ENCODE data around the gene STYK1.

STYK1 gene

DNA sequence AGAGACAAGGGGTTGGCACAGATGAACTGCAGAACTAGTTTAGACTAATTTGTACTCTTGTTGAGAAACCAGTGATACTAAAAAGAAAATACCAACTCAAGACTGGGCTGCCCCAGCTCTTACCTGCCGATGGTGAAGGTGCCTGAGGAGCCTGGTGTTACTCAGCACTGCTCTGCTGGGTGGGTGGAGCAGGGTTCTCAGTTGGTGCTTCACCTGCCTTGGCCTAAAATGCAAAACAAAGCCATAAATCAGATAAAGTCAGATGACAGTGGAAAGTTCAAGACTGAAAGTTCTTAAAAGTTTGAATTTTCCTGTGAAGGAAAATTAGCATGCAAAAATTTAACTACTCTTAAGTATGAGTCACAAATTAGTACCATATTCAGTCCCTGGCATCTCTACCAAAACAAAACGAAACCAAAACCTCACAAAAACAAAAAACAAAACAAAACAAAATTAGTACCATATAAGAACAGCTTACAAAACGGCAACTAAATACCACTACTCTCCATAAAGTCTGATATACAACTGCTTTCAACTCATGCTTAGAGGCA, 27.4 kb upstream of the STYK1 start:
- H2BK120ac ChIP-seq (ENCODE audit: low read depth, low read length), result no peak overlapping the region
- no peaks in the 10 kb centered on the region for H3K4me1 ChIP-seq (ENCODE audit: control insufficient read depth, insufficient read depth, low read depth, low read length)
- no peak overlapping the region for H2BK15ac ChIP-seq (ENCODE audit: low read depth, poor library complexity, severe bottlenecking)
- no peak overlapping the region for H3K23ac ChIP-seq (ENCODE audit: low read length in 2 of 2)
- no peaks in the 10 kb centered on the region for H3K9me3 ChIP-seq (ENCODE audit: control insufficient read depth, low read length)
- H3K27ac ChIP-seq (ENCODE audit: low read length, poor library complexity, severe bottlenecking), result no peak overlapping the region
- H3K4me2 ChIP-seq (ENCODE audit: low read length, poor library complexity, severe bottlenecking), result no peak overlapping the region
- H3K4me3 ChIP-seq (ENCODE audit: insufficient read depth in 1 of 2, low read depth in 1 of 2, low read length in 2 of 2), result peak overlapping the region in 1 of 2 experiments; percentile 64
- no peaks in the 10 kb centered on the region for H3K27me3 ChIP-seq (ENCODE audit: control insufficient read depth in 1 of 2, insufficient read depth in 1 of 2, low read length in 2 of 2)
- H4K8ac ChIP-seq (ENCODE audit: low read length), result no peak overlapping the region
- 93% methylated on average over 3 of the region's 3 CpGs for WGBS
- H2BK12ac ChIP-seq (ENCODE audit: low read length in 2 of 2), result no peak overlapping the region
- H4K91ac ChIP-seq (ENCODE audit: low read length), result no peak overlapping the region
- no peak overlapping the region for H2AK5ac ChIP-seq (ENCODE audit: low read length, severe bottlenecking)
- H3K9ac ChIP-seq (ENCODE audit: low read length), result peak overlapping the region; percentile 82
- peaks cover 12 to 98% of the 10 kb centered on the region in 2 experiments for H3K36me3 ChIP-seq (ENCODE audit: control insufficient read depth in 1 of 2, insufficient read depth in 2 of 2, low read depth in 1 of 2, low read length in 2 of 2)
- H2AFZ ChIP-seq (ENCODE audit: low read depth, low read length), result no peak overlapping the region
- peaks cover 9% of the 10 kb centered on the region for H3K79me1 ChIP-seq (replicated peaks; ENCODE audit: low read length, poor library complexity, severe bottlenecking)
- no peak overlapping the region for H3K14ac ChIP-seq (ENCODE audit: low read length in 2 of 2)
- no peak for DNase-seq
- H3K18ac ChIP-seq (ENCODE audit: low read depth in 1 of 2, low read length in 2 of 2), result no peak overlapping the region
- H3K4ac ChIP-seq (ENCODE audit: low read depth in 1 of 2, low read length in 2 of 2), result no peak overlapping the region
- no peak overlapping the region for H2BK5ac ChIP-seq (ENCODE audit: low read depth, low read length, poor library complexity, severe bottlenecking)

DNA sequence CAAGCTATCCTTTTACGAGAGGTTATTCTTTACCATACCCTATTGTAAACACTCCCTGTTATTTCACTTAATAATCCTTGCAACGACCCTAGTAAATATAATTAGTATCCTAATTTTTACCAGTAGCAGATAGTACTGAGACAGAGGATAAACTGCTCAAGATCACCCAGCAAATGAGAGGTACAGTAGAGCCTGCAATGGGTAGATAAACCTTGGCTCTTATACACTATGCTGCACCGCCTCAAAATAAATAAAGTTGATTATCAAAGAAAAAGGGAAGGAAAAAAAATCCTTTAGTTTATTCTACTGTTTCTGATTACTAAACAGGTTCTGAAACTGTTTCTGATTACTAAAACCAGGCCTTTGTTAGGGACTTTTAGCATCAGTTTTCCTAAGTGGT, 26.7 kb upstream of the STYK1 start:
- H3K14ac ChIP-seq (ENCODE audit: low read length in 2 of 2), result no peak overlapping the region
- no peaks in the 10 kb centered on the region for H3K9me3 ChIP-seq (ENCODE audit: control insufficient read depth, low read length)
- no peak overlapping the region for H2BK12ac ChIP-seq (ENCODE audit: low read length in 2 of 2)
- H3K4me1 ChIP-seq (ENCODE audit: control insufficient read depth, insufficient read depth, low read depth, low read length), result no peaks in the 10 kb centered on the region
- no peak for DNase-seq
- no peak overlapping the region for H3K4me2 ChIP-seq (ENCODE audit: low read length, poor library complexity, severe bottlenecking)
- no peak overlapping the region for H2AFZ ChIP-seq (ENCODE audit: low read depth, low read length)
- H4K91ac ChIP-seq (ENCODE audit: low read length), result no peak overlapping the region
- H4K8ac ChIP-seq (ENCODE audit: low read length), result no peak overlapping the region
- H3K18ac ChIP-seq (ENCODE audit: low read depth in 1 of 2, low read length in 2 of 2), result no peak overlapping the region
- H3K36me3 ChIP-seq (ENCODE audit: control insufficient read depth in 1 of 2, insufficient read depth in 2 of 2, low read depth in 1 of 2, low read length in 2 of 2), result peaks cover 16 to 98% of the 10 kb centered on the region in 2 experiments
- no peak overlapping the region for H3K4ac ChIP-seq (ENCODE audit: low read depth in 1 of 2, low read length in 2 of 2)
- no peak overlapping the region for H2BK15ac ChIP-seq (ENCODE audit: low read depth, poor library complexity, severe bottlenecking)
- H3K27me3 ChIP-seq (ENCODE audit: control insufficient read depth in 1 of 2, insufficient read depth in 1 of 2, low read length in 2 of 2), result no peaks in the 10 kb centered on the region
- H2BK120ac ChIP-seq (ENCODE audit: low read depth, low read length), result no peak overlapping the region
- no peak overlapping the region for H3K23ac ChIP-seq (ENCODE audit: low read length in 2 of 2)
- H3K27ac ChIP-seq (ENCODE audit: low read length, poor library complexity, severe bottlenecking), result no peak overlapping the region
- no CpG with 5 or more reads among the region's 3 CpGs for WGBS
- no peak overlapping the region for H3K4me3 ChIP-seq (ENCODE audit: insufficient read depth in 1 of 2, low read depth in 1 of 2, low read length in 2 of 2)
- peak overlapping the region; percentile 82 for H3K9ac ChIP-seq (ENCODE audit: low read length)
- H2BK5ac ChIP-seq (ENCODE audit: low read depth, low read length, poor library complexity, severe bottlenecking), result no peak overlapping the region
- no peak overlapping the region for H2AK5ac ChIP-seq (ENCODE audit: low read length, severe bottlenecking)
- H3K79me1 ChIP-seq (replicated peaks; ENCODE audit: low read length, poor library complexity, severe bottlenecking), result peaks cover 8% of the 10 kb centered on the region

DNA sequence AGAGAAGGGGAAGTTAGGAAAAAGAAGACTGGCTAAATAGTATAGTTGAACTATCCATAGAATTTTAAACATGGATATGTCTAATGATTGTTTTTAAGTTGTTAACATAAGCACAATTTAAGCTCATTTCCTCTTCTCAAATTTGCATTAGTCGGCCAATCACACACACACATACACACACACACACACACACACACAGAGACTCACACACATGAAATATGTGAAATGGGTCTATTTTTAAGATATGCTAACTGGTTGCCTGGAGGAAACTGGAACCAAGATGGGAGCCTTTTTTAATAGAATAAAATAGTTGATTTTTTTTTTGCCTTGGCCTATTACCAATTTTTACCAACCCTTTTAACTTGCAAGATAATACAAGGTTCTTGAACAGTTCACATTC, 24.0 kb upstream of the STYK1 start:
- H2AK5ac ChIP-seq (ENCODE audit: low read length, severe bottlenecking), result no peak overlapping the region
- DNase-seq, result no peak
- H3K9ac ChIP-seq (ENCODE audit: low read length), result no peak overlapping the region
- no peak overlapping the region for H2BK15ac ChIP-seq (ENCODE audit: low read depth, poor library complexity, severe bottlenecking)
- H3K36me3 ChIP-seq (ENCODE audit: control insufficient read depth in 1 of 2, insufficient read depth in 2 of 2, low read depth in 1 of 2, low read length in 2 of 2), result peaks cover 16 to 91% of the 10 kb centered on the region in 2 experiments
- H3K14ac ChIP-seq (ENCODE audit: low read length in 2 of 2), result no peak overlapping the region
- no peaks in the 10 kb centered on the region for H3K9me3 ChIP-seq (ENCODE audit: control insufficient read depth, low read length)
- H3K79me1 ChIP-seq (replicated peaks; ENCODE audit: low read length, poor library complexity, severe bottlenecking), result peaks cover 6% of the 10 kb centered on the region
- H2BK5ac ChIP-seq (ENCODE audit: low read depth, low read length, poor library complexity, severe bottlenecking), result no peak overlapping the region
- no peak overlapping the region for H3K4me3 ChIP-seq (ENCODE audit: insufficient read depth in 1 of 2, low read depth in 1 of 2, low read length in 2 of 2)
- H3K18ac ChIP-seq (ENCODE audit: low read depth in 1 of 2, low read length in 2 of 2), result no peak overlapping the region
- H2AFZ ChIP-seq (ENCODE audit: low read depth, low read length), result no peak overlapping the region
- no peak overlapping the region for H2BK12ac ChIP-seq (ENCODE audit: low read length in 2 of 2)
- H2BK120ac ChIP-seq (ENCODE audit: low read depth, low read length), result no peak overlapping the region
- H3K4me2 ChIP-seq (ENCODE audit: low read length, poor library complexity, severe bottlenecking), result no peak overlapping the region
- H3K4ac ChIP-seq (ENCODE audit: low read depth in 1 of 2, low read length in 2 of 2), result no peak overlapping the region
- H3K27me3 ChIP-seq (ENCODE audit: control insufficient read depth in 1 of 2, insufficient read depth in 1 of 2, low read length in 2 of 2), result no peaks in the 10 kb centered on the region
- no CpG with 5 or more reads among the region's 1 CpG for WGBS
- no peak overlapping the region for H4K8ac ChIP-seq (ENCODE audit: low read length)
- H3K27ac ChIP-seq (ENCODE audit: low read length, poor library complexity, severe bottlenecking), result no peak overlapping the region
- no peaks in the 10 kb centered on the region for H3K4me1 ChIP-seq (ENCODE audit: control insufficient read depth, insufficient read depth, low read depth, low read length)
- H3K23ac ChIP-seq (ENCODE audit: low read length in 2 of 2), result no peak overlapping the region
- H4K91ac ChIP-seq (ENCODE audit: low read length), result no peak overlapping the region

DNA sequence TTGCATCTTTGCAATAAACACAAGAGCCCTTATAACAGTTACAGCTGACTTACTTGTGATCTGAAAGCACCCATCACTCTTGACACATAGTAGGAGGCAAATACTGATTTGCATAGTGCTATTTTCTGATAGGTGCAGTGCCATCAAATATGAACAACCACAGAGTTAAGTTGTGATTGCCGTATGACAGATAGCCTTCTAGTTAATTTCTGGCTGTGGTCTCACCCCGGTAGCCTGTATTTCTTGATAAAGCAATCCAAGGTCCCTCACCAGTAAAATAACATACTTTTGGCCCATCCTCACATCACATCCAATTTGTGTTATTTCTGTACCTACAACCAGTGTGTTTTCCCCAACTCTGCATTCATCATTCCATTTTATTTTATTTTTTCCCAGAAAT, 23.3 kb upstream of the STYK1 start:
- no peak overlapping the region for H2AFZ ChIP-seq (ENCODE audit: low read depth, low read length)
- no peaks in the 10 kb centered on the region for H3K27me3 ChIP-seq (ENCODE audit: control insufficient read depth in 1 of 2, insufficient read depth in 1 of 2, low read length in 2 of 2)
- 100% methylated on average over 2 of the region's 2 CpGs for WGBS
- no peak overlapping the region for H3K23ac ChIP-seq (ENCODE audit: low read length in 2 of 2)
- H4K8ac ChIP-seq (ENCODE audit: low read length), result no peak overlapping the region
- peaks cover 6% of the 10 kb centered on the region for H3K79me1 ChIP-seq (replicated peaks; ENCODE audit: low read length, poor library complexity, severe bottlenecking)
- no peak overlapping the region for H2BK15ac ChIP-seq (ENCODE audit: low read depth, poor library complexity, severe bottlenecking)
- H4K91ac ChIP-seq (ENCODE audit: low read length), result no peak overlapping the region
- no peak overlapping the region for H3K4me2 ChIP-seq (ENCODE audit: low read length, poor library complexity, severe bottlenecking)
- H3K14ac ChIP-seq (ENCODE audit: low read length in 2 of 2), result no peak overlapping the region
- H2BK5ac ChIP-seq (ENCODE audit: low read depth, low read length, poor library complexity, severe bottlenecking), result no peak overlapping the region
- H3K36me3 ChIP-seq (ENCODE audit: control insufficient read depth in 1 of 2, insufficient read depth in 2 of 2, low read depth in 1 of 2, low read length in 2 of 2), result peaks cover 14 to 84% of the 10 kb centered on the region in 2 experiments
- H2AK5ac ChIP-seq (ENCODE audit: low read length, severe bottlenecking), result no peak overlapping the region
- no peak overlapping the region for H3K4me3 ChIP-seq (ENCODE audit: insufficient read depth in 1 of 2, low read depth in 1 of 2, low read length in 2 of 2)
- H3K4me1 ChIP-seq (ENCODE audit: control insufficient read depth, insufficient read depth, low read depth, low read length), result no peaks in the 10 kb centered on the region
- no peak overlapping the region for H3K9ac ChIP-seq (ENCODE audit: low read length)
- H3K18ac ChIP-seq (ENCODE audit: low read depth in 1 of 2, low read length in 2 of 2), result no peak overlapping the region
- no peak for DNase-seq
- no peak overlapping the region for H3K27ac ChIP-seq (ENCODE audit: low read length, poor library complexity, severe bottlenecking)
- no peak overlapping the region for H3K4ac ChIP-seq (ENCODE audit: low read depth in 1 of 2, low read length in 2 of 2)
- no peak overlapping the region for H2BK120ac ChIP-seq (ENCODE audit: low read depth, low read length)
- no peaks in the 10 kb centered on the region for H3K9me3 ChIP-seq (ENCODE audit: control insufficient read depth, low read length)
- no peak overlapping the region for H2BK12ac ChIP-seq (ENCODE audit: low read length in 2 of 2)

All from mesenchymal stem cell (in vitro differentiated cells and primary cell).